ENCODE data around the gene CYP4A11. TPM values are rescaled to one million over a fixed set of nuclear protein-coding genes. Genes with fewer than 3 reads are reported as not detected.
"Not testable (repeated sequence)": the region's sequence is repeated elsewhere in the genome, so short reads cannot be mapped to it uniquely, and the experiment has no call there.

CYP4A11 gene
- total RNA-seq, 2 donors from 2014 or later: not detected

GRCh38 chr1:46961066-46961758 is 19.9 kb upstream of the CYP4A11 start:
- no peak for DNase-seq (ENCODE audit: low spot score)
- Histone ChIP-seq H3K4me1 (no peaks in the 10 kb centered on the region), H3K4me3 (no peak overlapping the region), H3K36me3 (no peaks in the 10 kb centered on the region), H3K27me3 (no peaks in the 10 kb centered on the region), H3K27ac (no peak overlapping the region), H3K9me3 (no peaks in the 10 kb centered on the region)
- TF ChIP-seq CTCF (IDR thresholded peaks at IDR 0.05): no peak

GRCh38 chr1:46960250-46960649 is 19.0 kb upstream of the CYP4A11 start:
- no peak for DNase-seq (ENCODE audit: low spot score)
- no peaks in the 10 kb centered on the region for H3K4me1 ChIP-seq
- no peaks in the 10 kb centered on the region for H3K27me3 ChIP-seq
- H3K4me3 ChIP-seq: no peak overlapping the region
- TF ChIP-seq CTCF (IDR thresholded peaks at IDR 0.05): no peak
- no peaks in the 10 kb centered on the region for H3K9me3 ChIP-seq
- no peaks in the 10 kb centered on the region for H3K36me3 ChIP-seq
- no peak overlapping the region for H3K27ac ChIP-seq

GRCh38 chr1:46955116-46955515 is 13.8 kb upstream of the CYP4A11 start:
- not testable (repeated sequence) for H3K4me1 ChIP-seq; H3K9me3 ChIP-seq; H3K27me3 ChIP-seq; H3K4me3 ChIP-seq; H3K36me3 ChIP-seq; H3K27ac ChIP-seq; DNase-seq (ENCODE audit: low spot score)

- H3K36me3 ChIP-seq; H3K4me1 ChIP-seq; H3K27me3 ChIP-seq; H3K4me3 ChIP-seq; H3K9me3 ChIP-seq; H3K27ac ChIP-seq; DNase-seq (ENCODE audit: low spot score): not testable (repeated sequence)
Observed at GRCh38 chr1:46953847-46954246, 12.6 kb upstream of the CYP4A11 start.

GRCh38 chr1:46949417-46949666 is 8.1 kb upstream of the CYP4A11 start:
- not testable (repeated sequence) for H3K4me3 ChIP-seq; H3K27ac ChIP-seq; H3K36me3 ChIP-seq; H3K4me1 ChIP-seq; DNase-seq (ENCODE audit: low spot score); H3K9me3 ChIP-seq; H3K27me3 ChIP-seq

- Histone ChIP-seq H3K4me3 (no peak overlapping the region), H3K36me3 (no peaks in the 10 kb centered on the region)
- no peak for TF ChIP-seq CTCF (IDR thresholded peaks at IDR 0.05)
Observed at GRCh38 chr1:46948629-46949416, 7.5 kb upstream of the CYP4A11 start.

GRCh38 chr1:46947706-46948105 is 6.4 kb upstream of the CYP4A11 start:
- H3K36me3 ChIP-seq; H3K27ac ChIP-seq; H3K4me1 ChIP-seq; H3K9me3 ChIP-seq; DNase-seq (ENCODE audit: low spot score); H3K27me3 ChIP-seq; H3K4me3 ChIP-seq: not testable (repeated sequence)

More at GRCh38 chr1:46948629-46949416, 7.5 kb upstream of the CYP4A11 start:
- Histone ChIP-seq H3K4me1 (no peaks in the 10 kb centered on the region), H3K27me3 (no peaks in the 10 kb centered on the region), H3K9me3 (no peaks in the 10 kb centered on the region), H3K27ac (no peak overlapping the region)
- no peak for DNase-seq (ENCODE audit: low spot score)

GRCh38 chr1:46942086-46942485 is 810 bp upstream of the CYP4A11 start:
- Histone ChIP-seq H3K9me3 (no peaks in the 10 kb centered on the region), H3K36me3 (no peaks in the 10 kb centered on the region), H3K4me3 (no peak overlapping the region), H3K27ac (no peak overlapping the region), H3K4me1 (no peaks in the 10 kb centered on the region), H3K27me3 (no peaks in the 10 kb centered on the region)
- DNase-seq (ENCODE audit: low spot score): no peak
- no peak for TF ChIP-seq CTCF (IDR thresholded peaks at IDR 0.05)
